SIG-M5 treated with dmso at 0.1 percent for 504 hours (cell line): Measurements from ENCODE around the gene RGS16.

Experiments used
- DNase-seq: peaks from one replicate; lab custom pipeline; 2025; ENCODE audit not compliant: unreplicated experiment; lab: John Stamatoyannopoulos, UW

RGS16 gene, protein sequence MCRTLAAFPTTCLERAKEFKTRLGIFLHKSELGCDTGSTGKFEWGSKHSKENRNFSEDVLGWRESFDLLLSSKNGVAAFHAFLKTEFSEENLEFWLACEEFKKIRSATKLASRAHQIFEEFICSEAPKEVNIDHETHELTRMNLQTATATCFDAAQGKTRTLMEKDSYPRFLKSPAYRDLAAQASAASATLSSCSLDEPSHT

DNA sequence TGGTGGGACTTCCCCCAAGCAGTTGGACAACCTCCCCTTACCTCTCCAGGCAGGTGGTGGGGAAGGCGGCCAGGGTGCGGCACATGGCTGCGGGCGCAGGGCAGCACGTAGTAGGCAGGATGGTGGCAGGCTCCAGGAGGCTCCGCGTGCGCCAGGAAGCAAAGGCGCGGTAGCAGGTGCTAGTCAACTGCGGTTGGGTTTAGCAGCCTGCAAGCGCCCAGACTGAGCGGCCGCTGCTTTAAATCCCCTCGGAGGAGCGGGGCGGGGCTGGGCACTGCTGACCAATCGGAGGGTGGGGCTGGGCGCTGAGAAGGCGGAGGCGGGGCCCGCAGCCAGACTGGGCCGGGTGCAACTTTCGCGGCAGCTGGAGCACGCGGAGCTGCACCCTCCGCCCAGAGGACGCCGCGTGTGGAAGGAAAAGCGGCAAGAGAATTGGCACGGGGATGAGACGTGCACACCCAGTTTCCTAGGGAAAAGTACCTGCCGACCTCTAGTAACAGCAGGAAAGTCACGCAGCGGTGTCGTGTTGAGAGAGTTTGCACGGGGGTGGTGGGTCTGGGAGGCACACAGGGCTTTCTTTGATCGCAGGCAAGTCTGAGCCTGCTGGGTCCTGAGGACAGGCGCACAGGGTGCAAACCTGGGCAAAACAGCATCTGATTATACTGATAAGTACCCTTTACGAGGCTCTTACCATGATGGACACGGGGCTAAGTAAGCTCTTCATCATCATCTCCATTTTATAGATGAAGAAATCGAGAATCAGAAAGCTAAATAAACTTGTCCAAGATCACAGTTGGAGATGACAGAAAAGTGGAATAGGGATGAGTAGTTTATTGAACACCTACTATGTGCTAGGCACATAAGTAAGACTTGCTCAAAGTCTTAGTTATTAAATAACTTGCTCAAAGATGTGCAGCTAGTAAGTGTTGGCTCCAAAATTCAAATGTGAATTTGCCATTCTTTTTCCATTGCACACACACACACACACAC is at the start of gene RGS16:
Gene RGS16, minus strand, starts transcription at position 215 of the 990 bp plus-strand sequence. Its CDS starts 130 bp downstream, at position 85.
- peak; percentile 97 for DNase-seq

DNA sequence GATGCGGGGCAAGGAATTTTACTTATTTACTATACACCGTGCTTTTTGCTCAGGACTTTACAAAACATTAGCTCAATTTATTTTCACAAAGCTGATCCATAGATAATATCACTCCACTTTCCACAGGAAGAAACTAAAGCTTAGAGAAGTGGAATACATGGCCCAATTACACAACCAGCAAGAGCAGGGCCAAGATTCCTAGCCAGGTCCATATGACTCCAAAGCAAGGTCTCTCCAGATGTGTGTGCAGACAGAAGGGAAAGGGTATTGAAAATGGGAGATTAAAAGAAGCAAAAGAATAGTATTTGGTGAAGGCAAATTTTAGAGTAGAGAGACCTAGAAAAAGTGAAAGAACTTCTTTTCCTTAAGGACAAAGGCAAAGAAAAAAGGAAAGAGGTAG is 49.8 kb upstream of the RGS16 start:
- DNase-seq, result no peak

DNA sequence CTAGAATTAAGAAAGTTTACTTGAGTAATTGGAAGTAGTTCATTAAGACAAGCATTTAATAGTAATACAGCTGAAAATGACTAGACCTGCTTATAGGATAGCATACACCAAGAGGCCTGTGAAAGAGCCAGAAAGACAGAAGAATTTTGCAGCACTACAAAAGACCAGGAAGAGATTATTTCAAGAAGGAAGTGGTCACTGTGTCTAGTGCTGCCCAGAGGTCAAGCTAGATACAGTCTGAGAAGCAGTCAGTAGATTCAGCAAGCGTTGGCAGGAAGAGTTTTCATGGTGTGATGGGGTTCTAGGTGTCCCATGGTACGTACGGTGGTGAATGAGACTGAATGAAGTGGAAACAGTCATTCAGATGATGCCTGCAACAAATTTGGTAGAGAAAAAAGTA is 48.7 kb upstream of the RGS16 start:
- no peak for DNase-seq

DNA sequence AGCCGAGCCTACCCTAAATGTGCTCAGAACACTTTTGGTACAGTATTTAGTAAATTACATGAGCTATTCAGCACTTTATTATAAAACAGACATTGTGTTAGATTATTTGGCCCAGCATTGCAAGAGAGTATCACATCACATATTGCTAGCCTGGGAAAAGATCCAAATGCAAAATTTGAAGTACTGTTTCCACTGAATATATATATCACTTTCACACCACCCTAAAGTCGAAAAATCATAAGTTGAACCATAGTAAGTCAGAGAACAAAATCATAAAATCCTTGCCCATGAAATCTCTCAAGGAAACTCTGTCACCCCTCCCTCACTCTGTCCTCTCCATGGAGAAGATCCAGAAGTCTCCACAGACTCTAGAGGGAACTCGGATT is 47.1 kb upstream of the RGS16 start:
- DNase-seq, result no peak

DNA sequence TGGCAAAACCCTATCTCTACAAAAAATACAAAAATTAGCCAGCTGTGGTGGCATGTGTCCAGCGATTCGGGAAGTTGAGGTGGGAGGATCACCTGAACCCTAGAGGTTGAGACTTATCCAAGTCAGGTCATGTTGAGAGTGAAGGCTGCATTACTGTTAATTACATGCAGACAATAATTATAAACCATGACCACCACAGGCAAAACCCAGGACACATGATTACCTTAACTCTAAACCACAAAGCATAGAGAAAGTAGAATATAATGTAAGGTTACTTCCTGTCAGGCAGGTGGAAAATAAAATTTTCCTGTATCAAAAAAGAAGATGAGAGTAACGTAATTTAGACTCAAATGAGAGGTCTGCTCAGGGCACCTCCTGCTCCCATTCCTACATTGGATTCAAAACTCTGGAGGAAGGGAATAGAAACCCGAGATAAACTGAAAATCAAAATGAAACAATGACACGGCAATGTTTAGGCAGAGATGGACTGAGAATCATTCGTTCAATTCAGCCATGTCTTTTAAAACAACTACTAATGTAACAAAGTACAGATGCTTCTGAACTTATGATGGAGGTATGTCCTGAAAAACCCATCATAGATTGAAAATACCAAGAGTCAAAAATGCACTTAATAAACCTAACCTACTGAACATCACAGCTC is 46.6 kb upstream of the RGS16 start:
- no peak for DNase-seq

DNA sequence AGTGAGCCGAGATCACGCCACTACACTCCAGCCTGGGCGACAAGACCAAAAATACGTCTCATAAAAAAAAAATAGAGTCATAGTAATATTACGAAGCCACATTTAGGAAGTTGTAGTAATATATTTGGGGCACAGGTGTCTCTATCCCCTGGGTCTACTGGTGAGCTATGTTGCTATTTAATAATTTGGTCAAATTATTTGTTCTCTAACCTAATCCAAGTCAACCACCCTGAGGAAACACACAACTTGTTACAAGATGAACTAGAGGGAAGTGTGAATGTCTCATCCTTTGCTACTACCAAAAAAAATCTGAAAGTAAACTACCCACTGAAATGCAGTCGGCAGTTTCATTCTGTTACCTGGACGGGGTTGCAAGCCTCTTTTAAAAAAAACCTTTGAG is 44.9 kb upstream of the RGS16 start:
- no peak for DNase-seq

DNA sequence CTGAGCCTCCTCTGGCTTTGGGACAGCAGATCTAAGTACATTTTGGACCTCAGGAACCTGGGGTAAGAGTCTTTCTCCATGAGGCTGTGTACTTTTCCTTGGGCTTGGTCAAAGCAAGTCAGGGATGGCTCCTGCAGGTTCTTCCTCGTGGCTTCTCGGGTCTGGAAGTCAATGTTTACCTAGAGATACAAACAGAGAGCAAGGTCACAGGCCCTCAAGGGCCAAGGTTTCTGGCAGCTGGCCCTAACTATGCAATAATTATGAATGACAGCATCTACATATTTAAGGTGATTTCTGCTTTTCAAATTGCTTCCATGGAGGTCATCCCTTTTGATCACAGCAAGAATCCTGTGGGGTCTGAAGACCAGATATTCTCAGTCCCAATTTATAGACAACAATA is 42.5 kb upstream of the RGS16 start:
- DNase-seq, result no peak

DNA sequence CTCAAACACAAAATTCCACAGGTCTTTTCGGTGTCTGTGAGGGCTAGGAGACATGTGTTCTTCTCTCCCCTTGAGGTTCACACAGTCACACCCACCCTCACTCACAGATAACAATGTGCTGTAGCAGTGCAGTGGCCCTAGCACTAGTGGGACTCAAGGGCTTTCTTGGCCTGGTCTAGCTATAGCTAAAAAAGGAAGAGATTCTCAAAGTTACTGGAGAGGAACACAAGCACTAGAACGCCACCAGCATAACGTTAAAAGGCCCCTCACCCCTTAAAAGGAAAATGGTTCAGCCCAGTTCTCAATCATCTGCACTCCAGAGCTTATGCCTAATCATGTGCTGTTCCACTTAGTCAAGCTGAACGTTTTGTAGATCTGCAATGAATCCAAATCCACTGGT is 40.7 kb upstream of the RGS16 start:
- no peak for DNase-seq

DNA sequence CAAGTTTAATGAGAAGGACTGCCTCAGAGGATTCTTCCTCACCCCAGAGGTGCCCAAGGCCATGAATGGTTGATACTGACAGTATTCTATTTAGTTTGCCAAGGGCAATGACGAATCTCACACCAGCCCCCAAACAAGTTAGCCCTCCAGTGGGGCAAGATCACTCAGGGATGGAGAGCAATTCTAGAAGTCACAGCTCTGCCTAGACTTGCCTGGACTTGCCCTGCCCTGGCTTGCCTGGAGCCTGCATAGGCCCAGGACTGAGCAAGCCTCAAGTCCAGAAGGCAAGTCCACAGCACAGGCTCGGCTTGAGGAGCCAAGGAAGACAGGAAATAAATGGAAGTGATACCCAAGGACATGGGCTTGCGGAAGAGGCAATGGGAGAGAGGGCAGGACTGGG is 39.5 kb upstream of the RGS16 start:
- DNase-seq, result no peak

DNA sequence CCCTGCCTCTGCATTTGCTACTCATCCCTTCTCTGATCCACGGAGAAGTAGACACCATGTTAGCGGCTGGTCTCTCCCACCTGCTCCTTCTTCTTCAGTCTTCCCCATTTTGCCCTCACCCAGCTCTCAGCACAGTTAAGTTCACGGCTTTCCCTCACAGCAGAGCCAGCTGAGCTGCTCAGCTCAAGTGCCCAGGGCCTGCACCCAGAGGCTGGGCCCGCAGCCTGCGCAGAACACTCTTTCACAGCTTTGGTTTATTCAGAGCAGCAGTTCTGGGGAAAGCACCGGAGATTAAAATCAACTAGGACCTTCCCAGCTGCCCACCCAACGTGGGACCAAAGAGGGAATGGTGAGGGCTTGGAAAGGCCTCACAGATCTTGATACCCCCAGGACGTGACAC is 38.3 kb upstream of the RGS16 start:
- no peak for DNase-seq

DNA sequence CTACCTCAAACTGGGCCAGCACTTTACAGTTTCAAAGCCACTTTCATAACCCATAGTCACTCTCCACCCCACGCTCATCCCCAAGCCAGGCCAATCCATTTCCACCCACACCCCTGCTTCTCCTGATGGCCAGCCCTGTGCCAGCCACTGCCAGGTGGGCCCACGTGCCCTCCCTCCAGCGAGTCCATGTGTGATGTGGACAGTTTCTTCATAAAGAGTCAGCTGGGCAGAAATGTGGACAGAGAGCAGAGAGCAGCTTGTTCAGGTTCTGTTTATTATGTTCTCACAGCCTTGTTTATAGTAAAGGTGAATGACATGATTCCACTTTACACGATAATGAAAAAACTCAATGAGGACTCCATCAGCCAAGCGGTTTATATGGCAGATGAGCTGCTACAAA is 37.4 kb upstream of the RGS16 start:
- DNase-seq, result no peak

DNA sequence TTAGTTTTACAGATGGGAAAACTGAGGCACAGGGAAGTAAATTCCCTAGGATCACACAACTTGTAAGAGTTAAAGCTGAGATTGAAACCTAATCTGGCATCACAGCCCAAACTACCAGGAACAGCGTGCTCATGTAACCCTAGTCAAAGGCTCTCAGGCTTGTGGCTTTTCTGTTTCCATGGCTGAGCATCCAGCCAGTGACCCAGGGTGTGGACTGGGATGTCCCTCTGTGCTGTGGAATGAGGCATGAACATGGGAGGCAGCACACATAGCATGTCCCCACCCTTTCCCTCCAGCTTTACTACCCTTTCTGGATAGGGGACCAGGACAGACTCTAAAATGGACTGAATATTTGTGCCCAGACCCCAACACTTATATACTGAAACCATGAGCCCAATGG is 35.1 kb upstream of the RGS16 start:
- no peak for DNase-seq

DNA sequence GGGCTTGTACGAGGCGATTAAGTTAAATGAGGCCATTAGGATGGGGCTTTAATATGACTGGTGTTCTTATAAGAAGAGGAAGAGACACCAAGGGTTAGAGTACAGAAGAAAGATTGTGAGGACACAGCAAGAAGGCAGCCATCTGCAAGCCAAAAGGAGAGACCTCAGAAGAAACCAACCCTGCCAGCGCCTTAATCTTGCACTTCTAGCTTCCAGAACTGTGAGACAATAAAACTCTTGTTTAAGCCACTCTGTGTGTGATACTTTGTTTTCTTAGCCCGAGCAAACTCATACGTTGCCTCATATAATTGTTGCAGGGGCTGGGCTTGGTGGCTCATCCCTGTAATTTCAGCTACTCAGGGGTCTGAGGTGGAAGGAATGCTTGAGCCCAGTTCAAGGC is 33.6 kb upstream of the RGS16 start:
- DNase-seq, result no peak

DNA sequence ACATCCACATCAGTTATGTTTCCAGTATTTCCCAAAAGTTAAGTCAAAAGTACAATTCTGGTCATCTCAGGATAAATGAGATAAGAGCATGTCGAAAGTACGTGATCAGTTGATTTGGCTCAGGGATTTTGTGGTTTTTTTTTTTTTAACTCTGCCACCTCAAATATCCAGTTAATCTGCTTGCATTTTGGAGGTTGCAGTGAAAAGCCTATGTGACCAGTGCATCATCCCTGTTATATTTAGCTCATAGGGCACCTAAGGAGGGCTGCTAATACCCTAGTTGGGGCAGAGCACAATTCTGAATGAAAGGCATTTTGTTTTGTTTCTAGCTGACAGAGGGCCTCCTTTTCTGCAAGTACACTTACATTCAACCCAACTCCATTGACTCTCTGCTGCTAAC is 31.7 kb upstream of the RGS16 start:
- peak; percentile 15 for DNase-seq

DNA sequence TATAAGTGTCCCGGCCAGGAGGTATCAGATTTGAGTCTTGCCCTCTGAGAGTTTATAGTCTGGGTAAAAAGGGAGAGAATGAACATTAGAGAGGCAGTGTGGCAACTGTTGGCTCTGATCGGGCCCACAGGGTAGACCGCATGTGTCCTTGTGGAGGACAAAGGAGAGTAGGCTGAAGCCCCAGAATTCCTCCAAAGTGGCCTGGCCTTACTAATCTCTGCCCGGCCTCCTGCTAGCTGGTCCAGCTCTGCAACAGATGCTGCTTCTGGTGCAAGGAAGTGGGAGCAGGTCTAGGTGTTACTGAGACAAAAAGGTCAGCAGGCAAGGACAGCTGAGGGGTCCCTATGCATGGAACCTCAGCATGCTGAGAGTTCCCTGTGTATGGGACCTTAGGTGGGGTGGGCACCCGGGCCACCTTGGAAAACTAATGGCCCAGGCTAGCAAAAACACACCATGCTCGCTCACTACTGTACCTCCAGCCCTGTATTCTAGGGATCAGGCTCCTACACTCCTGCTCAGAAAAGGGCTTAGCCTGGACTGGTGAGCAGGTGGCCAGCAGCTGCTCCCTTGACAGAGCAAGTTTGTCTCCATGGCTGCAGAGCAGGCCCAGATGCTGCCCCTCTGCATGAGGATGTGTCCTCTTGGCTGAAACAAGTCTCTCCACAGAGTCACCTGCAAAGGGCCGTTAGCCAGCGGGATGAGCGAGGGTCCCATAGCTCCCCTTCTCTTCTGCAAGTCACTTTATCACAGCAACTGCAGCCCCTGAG is 30.3 kb upstream of the RGS16 start:
- DNase-seq, result no peak

DNA sequence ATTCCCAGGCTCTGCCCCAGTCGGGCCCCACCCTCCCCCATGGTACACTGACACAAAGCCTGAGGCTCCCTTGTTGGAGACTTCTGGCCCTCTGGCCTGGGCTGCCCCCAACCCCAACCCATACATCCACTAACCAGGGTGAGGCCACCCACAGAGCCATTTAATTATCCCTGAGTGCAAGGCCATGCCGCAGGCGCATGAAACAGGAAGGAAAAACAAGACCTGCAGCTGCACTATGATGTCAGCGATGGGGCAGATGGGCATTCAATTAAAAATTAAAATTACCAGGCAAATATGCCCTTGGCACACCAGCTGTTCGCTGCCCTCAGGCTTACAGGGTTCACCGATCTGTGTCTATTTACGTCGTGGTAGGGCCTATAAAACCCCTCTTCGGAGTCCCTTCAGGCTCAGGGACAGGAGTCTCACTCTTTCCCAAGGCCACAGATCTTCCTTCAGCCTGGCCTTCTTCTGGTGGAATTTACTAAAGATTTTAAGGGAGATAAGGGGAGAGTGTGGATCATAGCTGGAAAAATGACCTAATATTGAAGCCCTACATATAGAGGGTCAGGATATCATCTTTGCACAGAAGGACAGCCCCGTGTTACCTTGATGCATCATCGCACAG is 29.6 kb upstream of the RGS16 start:
- DNase-seq, result peak; percentile 65

DNA sequence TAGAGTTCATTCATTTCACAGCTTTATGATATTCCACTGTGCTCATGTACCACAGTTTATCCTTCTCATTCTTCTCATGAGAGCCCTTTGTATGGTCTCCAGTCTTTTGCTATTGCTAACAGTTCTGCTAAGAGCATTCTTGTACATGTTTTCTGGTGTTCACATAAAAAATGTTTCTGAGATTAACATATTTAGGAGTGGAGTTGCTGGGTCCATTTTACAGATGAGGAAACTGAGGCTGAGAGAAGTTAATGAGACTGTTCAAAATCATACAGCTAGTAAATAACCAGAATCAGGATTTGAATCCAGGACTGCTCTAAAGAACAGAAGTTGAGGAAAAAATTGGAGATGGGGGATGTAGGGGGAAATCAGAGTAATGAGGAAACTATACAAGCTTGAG is 28.8 kb upstream of the RGS16 start:
- no peak for DNase-seq

DNA sequence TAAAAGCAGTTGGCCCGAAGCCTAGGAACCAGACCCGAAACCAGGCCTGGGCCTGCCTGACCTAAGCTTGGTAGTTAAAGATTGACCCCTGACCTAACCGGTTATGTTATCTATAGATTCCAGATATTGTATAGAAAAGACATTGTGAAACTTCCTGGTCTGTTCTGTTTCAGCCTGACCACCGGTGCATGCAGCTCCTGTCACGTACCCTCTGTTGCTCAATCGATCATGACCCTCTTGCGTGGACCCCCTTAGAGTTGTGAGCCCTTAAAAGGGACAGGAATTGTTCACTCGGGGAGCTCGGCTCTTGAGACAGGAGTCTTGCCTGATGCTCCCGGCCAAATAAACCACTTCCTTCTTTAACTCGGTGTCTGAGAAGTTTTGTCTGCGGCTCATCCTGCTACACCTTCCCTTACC is 28.3 kb upstream of the RGS16 start:
- DNase-seq, result peak; percentile 84

DNA sequence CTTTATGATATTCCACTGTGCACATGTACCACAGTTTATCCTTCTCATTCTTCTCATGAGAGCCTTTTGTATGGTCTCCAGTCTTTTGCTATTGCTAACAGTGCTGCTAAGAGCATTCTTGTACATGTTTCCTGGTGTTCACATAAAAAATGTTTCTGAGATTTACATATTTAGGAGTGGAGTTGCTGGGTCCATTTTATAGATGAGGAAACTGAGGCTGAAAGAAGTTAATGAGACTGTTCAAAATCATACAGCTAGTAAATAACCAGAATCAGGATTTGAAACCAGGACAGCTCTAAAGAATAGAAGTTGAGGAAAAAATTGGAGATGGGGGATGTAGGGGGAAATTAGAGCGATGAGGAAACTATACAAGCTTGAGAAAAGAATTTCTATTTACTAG is 27.8 kb upstream of the RGS16 start:
- no peak for DNase-seq

DNA sequence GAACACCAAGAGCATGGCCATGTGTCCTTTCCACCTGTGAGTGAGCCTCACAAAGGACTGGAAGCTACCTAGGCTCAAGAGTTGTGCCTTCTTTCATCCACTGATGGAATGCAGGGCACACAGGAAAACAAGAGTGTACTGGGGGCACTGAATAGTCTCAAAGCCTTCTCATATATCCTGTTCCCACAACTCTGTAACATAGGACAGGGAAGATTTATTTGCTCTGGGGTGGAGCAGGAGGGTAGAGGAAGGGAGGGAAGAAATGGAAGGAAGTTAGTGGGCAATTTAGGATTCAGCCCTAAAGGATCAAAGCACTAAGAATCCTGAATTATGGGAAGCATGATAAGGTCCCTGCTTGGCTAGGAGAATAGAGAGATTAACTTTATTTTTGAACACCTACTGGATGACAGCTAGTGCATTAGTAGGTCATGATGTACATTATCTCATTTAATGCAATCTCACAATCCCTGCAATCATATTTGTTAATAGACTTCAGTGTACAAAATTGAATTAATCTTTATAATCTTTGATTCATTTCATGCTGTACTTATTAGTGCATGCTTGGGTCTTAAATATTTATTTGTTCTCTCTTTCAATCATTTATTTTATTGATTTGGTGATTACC is 27.0 kb upstream of the RGS16 start:
- DNase-seq, result no peak
